ENCODE data around the gene DNAH8.

The DNAH8 gene

DNA sequence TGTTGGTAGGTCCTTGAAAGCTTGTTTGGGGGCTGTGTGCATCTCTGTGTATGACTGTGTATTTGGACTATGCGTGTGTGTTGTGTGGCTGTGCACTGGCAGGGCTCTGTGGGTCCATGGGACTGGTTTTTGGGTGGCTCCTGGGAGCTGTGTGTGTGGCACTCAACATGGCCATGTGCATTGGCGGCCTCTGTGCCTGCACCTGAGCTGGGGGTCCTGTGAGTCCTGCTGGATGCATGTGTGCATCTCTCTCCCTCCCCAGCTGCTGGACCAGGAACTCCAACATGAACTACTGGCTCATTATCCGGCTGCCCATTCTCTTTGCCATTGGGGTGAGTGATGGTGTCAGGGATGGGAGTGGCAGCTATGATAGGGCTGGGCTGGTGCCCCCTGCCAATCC lies 363.6 kb downstream of the DNAH8 start:
- no peak for DNase-seq

DNA sequence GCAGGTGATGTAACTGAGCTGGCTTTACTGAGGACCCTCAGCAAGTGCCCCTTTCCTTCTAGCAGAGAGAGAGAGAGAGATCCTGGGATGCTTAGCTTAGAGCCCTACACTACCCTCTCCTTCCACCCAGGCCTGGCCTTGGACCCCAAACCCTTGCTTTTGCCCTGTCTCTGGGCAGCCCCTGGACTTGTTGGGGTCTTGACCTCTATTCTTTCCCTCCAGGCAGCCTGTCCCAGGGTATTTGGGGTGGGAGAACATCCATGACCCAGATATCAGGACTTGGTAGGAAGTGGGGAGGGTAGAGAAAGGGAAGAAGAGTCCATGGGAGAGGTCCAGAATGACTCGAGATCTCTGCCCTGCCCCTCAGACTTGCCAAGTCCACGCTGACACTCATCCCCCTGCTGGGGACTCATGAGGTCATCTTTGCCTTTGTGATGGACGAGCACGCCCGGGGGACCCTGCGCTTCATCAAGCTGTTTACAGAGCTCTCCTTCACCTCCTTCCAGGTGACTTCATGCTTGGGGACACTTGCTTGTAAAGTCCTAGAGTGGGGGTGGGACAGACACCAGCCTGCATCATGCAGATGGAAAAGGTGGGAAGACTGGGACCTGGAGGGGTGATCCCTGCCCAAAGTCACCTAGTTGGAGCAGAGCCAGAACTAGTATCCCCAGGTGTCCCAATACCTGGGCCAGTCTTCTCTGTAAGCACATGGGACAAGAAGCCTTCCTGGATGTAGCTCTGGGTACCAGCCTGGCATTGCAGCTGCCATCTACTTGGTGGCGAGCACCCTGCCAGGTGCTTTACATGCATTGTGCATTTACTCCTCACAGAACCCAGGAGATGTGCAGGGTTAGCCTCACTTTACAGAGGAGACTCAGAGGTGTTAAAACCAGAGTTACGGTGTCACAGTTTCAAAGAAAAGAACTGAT lies 364.4 kb downstream of the DNAH8 start:
- no peak for DNase-seq
